Fibroblast of skin of right quadriceps (primary cell): ENCODE results near the gene ZNF536.
"Not testable (repeated sequence)": the region's sequence is repeated elsewhere in the genome, so short reads cannot be mapped to it uniquely, and the experiment has no call there.

Experiments
- DNase-seq: peaks from one replicate; pipeline ENCODE4 v3.0.0-alpha.2; 2013

ZNF536 gene

GRCh38 chr19:30448386-30449077 is 76.3 kb downstream of the ZNF536 start:
- peak; percentile 37 for DNase-seq

DNA sequence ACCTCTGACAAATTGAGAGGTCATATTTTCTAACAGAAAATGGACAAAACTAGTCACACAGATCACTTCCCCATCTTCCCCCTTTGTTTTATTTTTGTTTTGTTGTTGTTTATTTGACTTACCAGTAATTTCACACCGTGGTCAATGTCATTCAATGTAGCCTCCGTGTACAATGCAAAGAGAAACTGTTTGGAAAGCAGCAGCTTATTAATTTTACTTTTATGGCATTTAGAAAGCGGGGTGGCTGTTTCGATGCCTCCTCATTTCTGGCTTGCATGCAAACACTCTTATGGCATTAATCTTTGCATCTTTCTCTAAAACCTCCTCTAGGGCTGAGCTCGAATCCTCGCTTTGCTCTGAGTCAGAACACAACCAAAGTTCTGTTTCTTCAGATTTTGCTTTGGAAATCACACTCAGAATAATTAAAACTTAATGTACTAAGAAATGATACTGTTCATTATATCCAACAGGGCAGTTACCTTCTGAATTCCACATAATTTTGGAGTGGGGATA is 77.0 kb downstream of the ZNF536 start:
- peak; percentile 22 for DNase-seq

- DNase-seq = no peak
These were observed 77.5 kb downstream of the ZNF536 start for GRCh38 chr19:30449673-30450072.

- DNase-seq = peak; percentile 77
These were observed 77.9 kb downstream of the ZNF536 start for GRCh38 chr19:30450100-30450499.

- peak; percentile 14 for DNase-seq
These were observed 78.7 kb downstream of the ZNF536 start for GRCh38 chr19:30450835-30451321.

GRCh38 chr19:30452931-30453330 is 80.7 kb downstream of the ZNF536 start:
- no peak for DNase-seq

- no peak for DNase-seq
These were observed 81.6 kb downstream of the ZNF536 start for GRCh38 chr19:30453743-30454142.

DNA sequence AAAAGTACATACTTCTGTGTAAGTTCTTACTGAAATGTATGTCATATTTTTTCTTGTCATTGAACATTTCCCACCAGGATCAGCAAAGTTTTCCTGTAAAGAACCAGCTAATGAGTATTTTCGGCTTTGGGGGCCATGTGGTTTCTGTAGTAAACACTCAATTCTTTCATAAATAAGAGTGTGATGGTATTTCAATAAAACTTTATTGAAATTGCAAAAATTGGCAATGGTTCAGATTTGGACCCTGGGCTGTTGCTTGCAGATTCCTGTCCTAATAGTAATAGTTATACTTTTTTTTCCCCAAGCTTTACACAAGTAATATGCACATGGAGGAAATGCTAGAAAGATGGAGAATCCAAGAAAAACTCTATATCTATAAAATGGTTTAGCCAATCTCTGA is 83.7 kb downstream of the ZNF536 start:
- DNase-seq = no peak

DNA sequence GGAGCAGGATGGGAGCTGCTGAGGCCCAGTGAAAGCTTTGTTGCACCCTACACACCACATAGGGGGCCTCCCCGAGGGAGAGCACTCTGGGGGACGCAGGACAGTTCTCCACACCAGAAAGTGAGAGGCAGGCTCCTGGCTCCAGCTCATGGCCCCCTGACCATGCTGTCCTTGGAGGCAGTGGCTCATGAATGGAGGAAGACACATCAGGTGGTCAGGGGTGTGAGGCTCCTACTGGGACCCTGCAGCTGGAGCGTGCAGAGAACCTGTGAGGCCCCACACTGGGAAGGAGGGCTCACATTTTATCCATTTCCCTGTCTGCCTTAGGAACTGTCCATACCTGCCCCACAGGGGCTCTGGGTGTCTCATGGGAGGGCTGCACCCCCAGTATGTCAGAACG is 85.3 kb downstream of the ZNF536 start:
- no peak for DNase-seq

DNA sequence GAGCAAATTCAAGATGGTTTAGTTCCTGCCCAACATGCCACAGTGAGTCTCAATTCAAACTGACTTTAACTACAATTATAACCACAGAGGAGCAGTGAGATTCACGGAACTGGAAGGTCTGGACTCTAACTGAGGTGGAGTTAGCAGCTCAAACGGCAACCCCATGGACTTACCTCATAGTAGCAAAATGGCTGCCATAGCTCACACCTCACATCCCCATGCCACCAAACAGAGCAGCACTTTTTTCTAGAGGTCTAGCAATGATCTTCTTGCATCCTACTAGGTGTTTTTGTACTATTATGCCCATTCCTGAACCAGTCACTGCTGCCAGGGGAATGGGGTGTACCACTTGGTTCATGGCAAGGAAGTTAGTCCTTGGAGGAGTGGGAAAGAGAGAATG is 87.7 kb downstream of the ZNF536 start:
- no peak for DNase-seq

- no peak for DNase-seq
These were observed 92.0 kb downstream of the ZNF536 start for GRCh38 chr19:30464162-30464561.

DNA sequence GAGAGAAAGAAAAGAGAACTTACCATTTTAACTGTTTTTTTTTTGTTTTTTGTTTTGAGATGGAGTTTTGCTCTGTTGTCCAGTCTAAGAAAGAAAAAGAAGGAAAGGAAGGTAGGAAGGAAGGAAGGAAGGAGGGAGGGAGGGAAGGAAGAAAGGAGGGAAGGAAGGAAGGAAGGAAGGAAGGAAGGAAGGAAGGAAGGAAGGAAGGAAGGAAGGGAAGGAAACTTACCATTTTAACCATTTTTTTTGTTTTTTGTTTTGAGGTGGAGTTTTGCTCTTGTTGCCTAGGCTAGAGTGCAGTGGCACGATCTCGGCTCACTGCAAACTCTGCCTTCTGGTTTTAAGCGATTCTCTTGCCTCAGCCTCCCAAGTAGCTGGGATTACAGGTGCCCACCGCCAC is 94.4 kb downstream of the ZNF536 start:
- not testable (repeated sequence) for DNase-seq

GRCh38 chr19:30467239-30467638 is 95.1 kb downstream of the ZNF536 start:
- no peak for DNase-seq

DNA sequence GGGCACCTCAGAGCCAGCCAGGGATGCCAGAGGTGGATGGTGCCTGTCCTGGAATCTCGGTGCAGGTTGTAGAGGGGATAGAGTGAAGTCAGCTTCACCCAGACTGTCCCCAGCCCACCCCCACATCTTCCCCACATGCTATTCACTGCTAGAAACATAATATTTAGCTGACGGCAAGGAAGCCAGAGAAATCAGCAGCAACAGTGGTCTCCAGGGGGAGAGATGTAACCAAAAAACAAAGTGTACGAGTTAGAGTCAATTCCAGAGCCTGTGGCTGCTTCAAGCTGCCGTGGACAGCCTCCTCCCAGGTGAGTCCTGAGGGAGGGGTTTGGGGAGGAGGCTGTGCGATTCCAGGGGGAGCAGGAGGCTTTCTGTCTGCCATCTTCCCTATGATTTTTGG is 97.6 kb downstream of the ZNF536 start:
- DNase-seq = no peak

DNA sequence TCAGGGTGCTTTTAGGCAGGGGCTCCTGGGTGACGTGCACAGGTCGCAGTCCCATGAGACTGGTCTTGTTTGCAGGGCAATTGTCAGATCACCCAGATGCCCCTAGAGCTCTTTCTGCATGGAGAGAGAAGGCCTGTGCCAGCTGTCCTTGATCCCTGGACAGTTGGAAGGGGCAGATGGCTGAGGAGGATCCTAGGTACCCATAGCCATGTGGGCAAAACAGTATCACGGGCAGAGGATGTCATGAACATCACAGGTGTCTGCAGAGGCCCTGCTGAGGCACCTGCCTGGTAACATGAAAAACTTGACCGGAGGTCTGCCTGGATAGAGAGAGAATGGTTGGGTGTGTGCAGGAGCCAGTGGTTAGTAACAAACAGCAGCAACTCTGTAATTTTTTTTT is 99.3 kb downstream of the ZNF536 start:
- DNase-seq = no peak

DNA sequence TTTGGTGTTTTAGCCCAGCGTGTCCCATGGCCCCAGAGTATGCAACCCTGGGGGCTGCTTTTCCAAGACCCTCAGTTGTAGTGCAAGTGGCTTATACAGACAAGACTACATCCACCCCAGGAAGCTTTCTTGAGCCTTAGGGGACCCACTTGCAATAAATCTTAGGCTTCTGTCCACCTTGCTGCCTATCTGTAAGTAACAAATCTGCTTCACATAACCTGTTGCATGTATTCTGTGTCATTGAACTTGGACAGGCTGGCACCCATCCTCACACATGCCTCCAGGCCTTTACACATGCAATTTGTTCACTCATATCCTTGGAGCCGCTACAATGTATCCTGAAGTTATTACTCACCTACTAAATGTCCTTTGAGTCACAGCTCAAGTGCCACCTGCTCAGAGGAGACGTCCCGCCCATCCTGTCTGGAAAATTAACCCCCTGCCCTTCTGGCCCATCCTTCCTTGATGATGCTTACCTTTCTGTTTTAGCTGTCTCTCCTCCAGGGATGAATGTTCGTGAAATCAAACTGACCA is 101.2 kb downstream of the ZNF536 start:
- no peak for DNase-seq

GRCh38 chr19:30476997-30477396 is 104.8 kb downstream of the ZNF536 start:
- DNase-seq = no peak

DNA sequence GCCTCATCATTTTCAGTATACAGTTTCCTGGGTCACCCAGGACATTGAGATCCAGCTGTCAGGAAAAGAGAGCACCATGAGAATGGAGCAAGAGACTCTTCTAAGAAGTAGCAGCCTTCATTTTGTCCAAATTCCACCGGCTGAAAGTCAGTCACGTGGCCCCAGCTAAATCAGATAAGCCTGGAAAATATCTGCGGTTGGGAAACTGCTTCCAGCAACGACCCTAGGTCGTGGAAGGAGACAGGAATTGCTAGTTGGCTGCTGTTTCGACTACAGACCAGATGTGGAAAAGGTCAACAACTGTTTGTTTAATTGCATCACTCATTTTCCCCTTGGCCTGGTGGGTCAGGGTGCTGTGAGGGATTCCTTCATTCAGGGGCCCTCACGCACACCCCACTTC is 107.0 kb downstream of the ZNF536 start:
- DNase-seq = peak; percentile 60

GRCh38 chr19:30480097-30480496 is 107.9 kb downstream of the ZNF536 start:
- DNase-seq = no peak

- DNase-seq = no peak
These were observed 108.9 kb downstream of the ZNF536 start for GRCh38 chr19:30481063-30481462.

- DNase-seq = no peak
These were observed 109.6 kb downstream of the ZNF536 start for GRCh38 chr19:30481823-30482222.

GRCh38 chr19:30482956-30483355 is 110.8 kb downstream of the ZNF536 start:
- DNase-seq = no peak

DNA sequence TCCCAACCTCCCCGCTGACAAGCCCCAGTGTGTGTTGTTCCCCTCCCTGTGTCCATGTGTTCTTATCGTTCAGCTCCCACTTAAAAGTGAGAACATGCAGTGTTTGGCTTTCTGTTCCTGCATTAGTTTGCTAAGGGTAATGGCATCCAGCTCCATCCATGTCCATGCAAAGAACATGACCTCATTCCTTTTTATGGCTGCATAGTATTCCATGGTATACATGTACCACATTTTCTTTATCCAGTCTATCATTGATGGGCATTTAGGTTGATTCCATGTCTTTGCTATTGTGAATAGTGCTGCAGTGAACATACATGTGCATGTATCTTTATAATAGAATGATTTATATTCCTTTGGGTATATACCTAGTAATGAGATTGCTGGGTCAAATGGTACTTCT is 114.1 kb downstream of the ZNF536 start:
- not testable (repeated sequence) for DNase-seq

DNA sequence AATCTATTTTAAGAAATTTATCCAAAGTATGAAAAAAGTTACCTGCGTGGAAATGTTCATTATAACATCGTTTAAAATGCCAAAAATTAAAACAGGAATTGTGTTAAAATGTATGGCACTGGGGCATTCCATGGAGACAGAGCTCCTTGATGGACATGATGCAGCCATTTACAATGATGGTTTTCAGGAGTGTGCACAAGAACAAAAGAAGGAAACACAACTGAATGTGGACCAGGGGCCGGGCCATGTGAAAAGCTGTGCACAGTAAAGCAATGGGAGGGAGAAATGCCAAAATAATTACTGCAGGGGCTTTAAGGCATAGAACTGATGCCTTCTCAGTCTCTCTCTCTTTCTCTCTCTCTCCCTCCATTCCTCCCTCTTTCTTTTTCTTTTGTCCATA is 115.0 kb downstream of the ZNF536 start:
- DNase-seq = no peak

- DNase-seq = peak; percentile 58
These were observed 116.0 kb downstream of the ZNF536 start for GRCh38 chr19:30488191-30488590.
